Mammary epithelial cell (primary cell): ENCODE results near the gene FAM193A.

Experiments
- CTCF ChIP-seq, 2 donors: IDR thresholded peaks in 1 of 2; conservative IDR thresholded peaks in 1 of 2; 2 replicates each; pipeline ENCODE4 v1.5.1; 2011 to 2012; ENCODE audit warnings: inconsistent platforms in 2 of 2, low read length in 2 of 2, mild to moderate bottlenecking in 2 of 2, control low read depth in 1 of 2, low read depth in 1 of 2; ENCODE audit not compliant: insufficient read depth in 1 of 2; ENCODE audit errors: extremely low read depth in 1 of 2
- EZH2 ChIP-seq: IDR thresholded peaks from 2 replicates; pipeline ENCODE4 v1.6.1; 2012; ENCODE audit warnings: low read length, inconsistent platforms, borderline replicate concordance

GRCh38 chr4:2489081-2489805, 47.2 kb upstream of the FAM193A start:
- TF ChIP-seq CTCF (conservative IDR thresholded peaks at IDR 0.05 in 1 of 2, IDR thresholded peaks at IDR 0.05 in 1 of 2; ENCODE audit: extremely low read depth in 1 of 2, insufficient read depth in 1 of 2, low read depth in 1 of 2, low read length in 2 of 2) (no peak), EZH2 (no peak)
